Measurements from ENCODE around the gene ROMO1.
A peak's percentile ranks its signal among the peaks of the same experiment; 100 is the strongest.
"Not testable (repeated sequence)": the region's sequence is repeated elsewhere in the genome, so short reads cannot be mapped to it uniquely, and the experiment has no call there.

The ROMO1 gene

DNA sequence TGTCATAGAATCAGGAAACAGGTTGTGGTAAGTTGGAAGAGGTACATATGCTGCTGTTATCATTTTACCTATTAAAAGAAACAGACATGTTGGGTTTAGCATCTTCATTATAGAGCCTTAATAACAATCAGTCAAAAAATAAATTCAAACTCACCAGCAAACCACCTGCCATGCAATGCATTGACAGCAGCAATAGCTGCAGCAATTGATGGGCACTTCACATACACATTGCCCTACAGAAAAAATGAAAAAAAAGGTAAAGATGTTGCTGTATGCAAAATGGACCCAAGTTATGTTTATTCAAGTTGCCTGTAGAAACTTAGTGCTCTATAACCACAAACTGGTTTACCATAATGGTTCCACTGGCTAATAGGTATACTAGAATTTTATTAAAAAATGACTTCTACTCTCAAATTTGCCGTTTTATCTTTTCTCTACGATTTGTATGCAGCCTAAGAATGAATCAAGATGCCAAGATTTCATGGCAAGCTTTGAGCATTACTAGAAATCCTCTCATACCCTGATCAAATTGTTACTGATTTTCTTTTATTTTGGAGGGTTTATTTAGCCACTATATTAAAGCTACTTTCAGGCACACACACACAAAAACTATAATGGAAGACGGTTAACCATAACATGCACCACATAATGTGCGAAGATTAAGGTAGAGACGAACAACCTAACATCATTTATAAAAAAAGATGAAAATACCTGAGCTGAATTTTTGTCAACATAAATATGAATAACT is 5.5 kb downstream of the ROMO1 start:
- no peak overlapping the region for H3K4me3 ChIP-seq (ENCODE audit: low read length)
- H3K4me1 ChIP-seq (ENCODE audit: control insufficient read depth, insufficient read depth, low read length) = peaks cover 40% of the 10 kb centered on the region
- H3K9ac ChIP-seq (ENCODE audit: low read length) = no peak overlapping the region
- DNase-seq (ENCODE audit: low read depth) = no peak
- no peaks in the 10 kb centered on the region for H3K9me3 ChIP-seq (ENCODE audit: control insufficient read depth, low read length)
- H3K27me3 ChIP-seq (replicated peaks; ENCODE audit: control insufficient read depth, insufficient read depth, low read length) = no peaks in the 10 kb centered on the region
- peaks cover 86% of the 10 kb centered on the region for H3K36me3 ChIP-seq (ENCODE audit: control insufficient read depth, insufficient read depth, low read length, severe bottlenecking)

DNA sequence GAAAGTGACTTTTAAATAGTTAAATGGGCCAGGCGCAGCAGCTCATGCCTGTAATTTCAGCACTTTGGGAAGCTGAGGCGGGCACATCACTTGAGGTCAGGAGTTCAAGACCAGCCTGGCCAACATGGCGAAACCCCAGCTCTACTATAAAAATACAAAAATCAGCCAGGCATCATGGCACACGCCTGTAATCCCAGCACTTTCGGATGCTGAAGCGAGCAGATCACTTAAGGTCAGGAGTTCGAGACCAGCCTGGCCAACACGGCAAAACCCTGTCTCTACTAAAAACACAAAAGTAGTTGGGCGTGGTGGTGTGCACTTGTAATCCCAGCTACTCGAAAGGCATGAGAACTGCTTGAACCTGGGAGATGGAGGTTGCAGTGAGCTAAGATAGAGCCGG is 6.7 kb downstream of the ROMO1 start:
- H3K9ac ChIP-seq (ENCODE audit: low read length); H3K27me3 ChIP-seq (replicated peaks; ENCODE audit: control insufficient read depth, insufficient read depth, low read length); H3K4me3 ChIP-seq (ENCODE audit: low read length); DNase-seq (ENCODE audit: low read depth); H3K9me3 ChIP-seq (ENCODE audit: control insufficient read depth, low read length): not testable (repeated sequence)
- Histone ChIP-seq H3K4me1 (ENCODE audit: control insufficient read depth, insufficient read depth, low read length) (peaks cover 42% of the 10 kb centered on the region), H3K36me3 (ENCODE audit: control insufficient read depth, insufficient read depth, low read length, severe bottlenecking) (peaks cover 98% of the 10 kb centered on the region)

DNA sequence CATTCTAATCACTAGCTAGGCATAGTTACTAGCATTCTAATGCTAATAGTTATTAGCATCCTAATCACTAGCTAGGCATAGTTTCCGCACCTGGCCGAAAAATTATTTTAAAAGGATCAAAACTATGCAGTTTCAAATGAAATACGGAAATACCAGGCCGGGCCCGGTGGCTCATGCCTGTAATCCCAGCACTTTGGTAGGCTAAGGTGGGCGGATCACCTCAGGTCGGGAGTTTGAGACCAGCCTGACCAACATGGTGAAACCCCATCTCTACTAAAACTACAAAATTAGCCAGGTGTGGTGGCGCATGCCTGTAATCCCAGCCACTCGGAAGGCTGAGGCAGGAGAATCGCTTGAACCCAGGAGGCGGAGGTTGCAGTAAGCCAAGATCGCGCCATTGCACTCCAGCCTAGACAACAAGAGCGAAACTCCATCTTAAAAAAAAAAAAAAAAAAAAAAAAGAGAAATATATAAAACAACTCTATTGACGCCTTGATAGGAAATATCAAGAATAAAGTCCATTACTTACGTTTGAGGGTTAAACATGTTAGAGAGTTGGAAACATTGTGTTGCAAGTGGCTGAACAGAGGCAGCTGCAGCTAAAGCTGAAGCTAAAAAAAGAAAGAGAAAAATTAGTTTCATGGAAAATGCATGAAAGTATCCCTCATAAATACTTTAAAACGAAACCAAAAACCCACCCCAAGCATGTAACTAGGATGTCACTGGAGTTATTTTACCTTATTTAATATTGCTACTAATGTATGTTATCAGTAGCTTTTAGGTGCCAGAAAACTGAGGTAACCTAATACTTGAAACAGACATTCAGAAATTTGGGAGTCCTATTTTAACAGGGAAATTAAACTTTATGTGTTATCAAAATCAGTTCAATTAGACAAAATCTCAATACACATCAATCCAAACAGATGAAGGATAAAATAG is 7.7 kb downstream of the ROMO1 start:
- H3K9ac ChIP-seq (ENCODE audit: low read length); H3K27me3 ChIP-seq (replicated peaks; ENCODE audit: control insufficient read depth, insufficient read depth, low read length); DNase-seq (ENCODE audit: low read depth); H3K9me3 ChIP-seq (ENCODE audit: control insufficient read depth, low read length); H3K4me3 ChIP-seq (ENCODE audit: low read length): not testable (repeated sequence)
- Histone ChIP-seq H3K4me1 (ENCODE audit: control insufficient read depth, insufficient read depth, low read length) (peaks cover 45% of the 10 kb centered on the region), H3K36me3 (ENCODE audit: control insufficient read depth, insufficient read depth, low read length, severe bottlenecking) (peaks cover 100% of the 10 kb centered on the region)

DNA sequence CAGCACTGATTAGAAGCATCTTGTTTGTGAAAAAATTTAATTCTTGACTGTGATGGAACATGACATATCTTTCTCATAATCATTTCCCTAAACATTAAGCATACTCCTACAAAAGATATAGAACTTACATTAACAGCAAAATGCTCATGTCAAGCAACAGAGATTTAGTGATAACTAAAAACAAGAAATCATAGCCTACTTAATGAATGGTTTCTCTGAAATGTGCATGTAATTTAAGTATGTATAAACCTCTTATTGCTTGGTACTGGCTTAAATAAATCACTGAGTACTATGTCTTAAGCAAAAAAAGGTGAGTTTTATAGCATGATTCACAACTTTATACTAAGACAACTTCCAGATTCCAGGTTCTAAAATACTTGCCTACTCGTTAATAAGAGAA is 9.3 kb downstream of the ROMO1 start:
- DNase-seq (ENCODE audit: low read depth) = no peak
- Histone ChIP-seq H3K4me1 (ENCODE audit: control insufficient read depth, insufficient read depth, low read length) (peaks cover 39% of the 10 kb centered on the region), H3K9ac (ENCODE audit: low read length) (peak overlapping the region; percentile 23), H3K27me3 (replicated peaks; ENCODE audit: control insufficient read depth, insufficient read depth, low read length) (no peaks in the 10 kb centered on the region), H3K4me3 (ENCODE audit: low read length) (no peak overlapping the region), H3K36me3 (ENCODE audit: control insufficient read depth, insufficient read depth, low read length, severe bottlenecking) (peaks cover 99% of the 10 kb centered on the region), H3K9me3 (ENCODE audit: control insufficient read depth, low read length) (no peaks in the 10 kb centered on the region)

DNA sequence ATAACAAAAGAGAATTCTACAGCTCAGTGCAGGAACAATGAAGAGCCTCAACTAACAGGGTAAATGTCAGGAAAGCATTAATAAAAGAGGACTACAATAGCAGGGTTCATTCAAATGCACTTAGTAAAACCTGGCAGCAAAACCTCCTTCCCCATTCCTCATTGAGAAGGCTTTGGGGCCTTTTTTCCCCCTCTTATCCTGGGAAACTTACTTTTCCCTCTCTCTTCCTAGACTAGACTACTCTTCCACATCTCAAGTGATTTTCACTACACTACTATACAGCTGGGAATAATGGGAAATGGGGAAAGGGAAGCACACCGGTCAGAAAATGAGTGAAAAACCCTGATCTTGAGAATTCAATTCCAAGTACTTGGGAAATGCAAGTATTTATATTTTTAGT is 10.1 kb downstream of the ROMO1 start:
- H3K36me3 ChIP-seq (ENCODE audit: control insufficient read depth, insufficient read depth, low read length, severe bottlenecking) = peaks cover 99% of the 10 kb centered on the region
- H3K27me3 ChIP-seq (replicated peaks; ENCODE audit: control insufficient read depth, insufficient read depth, low read length) = no peaks in the 10 kb centered on the region

DNA sequence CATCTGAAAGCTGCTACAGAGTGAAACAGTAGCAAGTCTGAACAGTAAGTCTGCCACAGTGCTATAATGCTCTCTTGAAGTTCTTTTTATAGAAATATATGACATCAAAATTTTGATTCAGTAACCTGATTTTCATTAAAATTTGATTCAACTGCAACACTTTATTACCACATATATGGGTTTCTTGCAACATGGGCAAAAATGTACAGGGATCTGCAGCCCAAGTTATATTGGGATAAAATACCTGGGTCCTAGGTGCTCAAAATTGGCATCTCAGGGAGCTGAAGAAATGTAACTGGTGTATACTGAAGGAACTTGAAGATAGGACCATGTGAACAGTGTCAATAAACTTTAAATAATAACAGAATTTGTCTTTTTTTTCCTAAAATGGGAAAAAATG is 10.8 kb downstream of the ROMO1 start:
- no peaks in the 10 kb centered on the region for H3K9me3 ChIP-seq (ENCODE audit: control insufficient read depth, low read length)
- H3K4me1 ChIP-seq (ENCODE audit: control insufficient read depth, insufficient read depth, low read length) = peaks cover 39% of the 10 kb centered on the region
- no peak for DNase-seq (ENCODE audit: low read depth)
- H3K27me3 ChIP-seq (replicated peaks; ENCODE audit: control insufficient read depth, insufficient read depth, low read length) = no peaks in the 10 kb centered on the region
- peaks cover 99% of the 10 kb centered on the region for H3K36me3 ChIP-seq (ENCODE audit: control insufficient read depth, insufficient read depth, low read length, severe bottlenecking)
- no peak overlapping the region for H3K4me3 ChIP-seq (ENCODE audit: low read length)
- peak overlapping the region; percentile 36 for H3K9ac ChIP-seq (ENCODE audit: low read length)

More for the DNA sequence above, 10.1 kb downstream of the ROMO1 start:
- H3K4me1 ChIP-seq (ENCODE audit: control insufficient read depth, insufficient read depth, low read length) = peaks cover 39% of the 10 kb centered on the region
- no peak overlapping the region for H3K4me3 ChIP-seq (ENCODE audit: low read length)
- H3K9ac ChIP-seq (ENCODE audit: low read length) = peak overlapping the region; percentile 36
- H3K9me3 ChIP-seq (ENCODE audit: control insufficient read depth, low read length) = no peaks in the 10 kb centered on the region
- DNase-seq (ENCODE audit: low read depth) = no peak

DNA sequence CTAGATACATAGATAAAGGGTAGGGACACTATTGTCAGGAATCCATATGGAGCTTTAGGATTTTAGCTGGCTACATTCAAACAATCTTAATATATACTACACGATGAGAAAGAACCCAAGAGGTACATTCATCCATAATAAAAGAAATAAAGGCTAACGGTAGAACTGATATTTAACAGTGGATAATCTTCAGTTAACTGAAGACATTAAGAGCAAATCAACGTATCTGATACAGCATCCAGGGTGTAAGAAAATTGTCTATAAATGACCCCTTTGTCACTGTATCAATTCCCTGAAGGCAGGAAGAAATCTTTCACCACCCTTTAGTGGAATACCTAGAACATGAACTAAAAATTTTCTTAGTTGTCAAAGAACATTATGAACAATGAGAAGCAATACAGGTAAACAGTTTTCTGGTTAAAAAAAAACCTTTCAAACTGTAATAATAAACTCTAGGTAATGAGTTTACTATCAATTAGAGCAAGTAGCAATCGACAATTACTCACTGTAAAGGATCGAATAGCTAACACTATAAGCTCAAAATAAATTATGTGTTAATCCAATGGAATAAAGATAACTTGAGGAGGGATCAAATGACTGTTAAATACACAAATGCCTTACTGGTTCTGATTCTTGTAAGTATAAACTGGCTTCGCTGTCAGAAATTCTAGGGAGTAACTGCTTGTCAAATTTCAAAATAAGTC is 11.8 kb downstream of the ROMO1 start:
- no peak overlapping the region for H3K4me3 ChIP-seq (ENCODE audit: low read length)
- peaks cover 39% of the 10 kb centered on the region for H3K4me1 ChIP-seq (ENCODE audit: control insufficient read depth, insufficient read depth, low read length)
- no peak for DNase-seq (ENCODE audit: low read depth)
- H3K9ac ChIP-seq (ENCODE audit: low read length) = peak overlapping the region; percentile 36
- H3K36me3 ChIP-seq (ENCODE audit: control insufficient read depth, insufficient read depth, low read length, severe bottlenecking) = peaks cover 99% of the 10 kb centered on the region
- H3K9me3 ChIP-seq (ENCODE audit: control insufficient read depth, low read length) = no peaks in the 10 kb centered on the region
- no peaks in the 10 kb centered on the region for H3K27me3 ChIP-seq (replicated peaks; ENCODE audit: control insufficient read depth, insufficient read depth, low read length)

DNA sequence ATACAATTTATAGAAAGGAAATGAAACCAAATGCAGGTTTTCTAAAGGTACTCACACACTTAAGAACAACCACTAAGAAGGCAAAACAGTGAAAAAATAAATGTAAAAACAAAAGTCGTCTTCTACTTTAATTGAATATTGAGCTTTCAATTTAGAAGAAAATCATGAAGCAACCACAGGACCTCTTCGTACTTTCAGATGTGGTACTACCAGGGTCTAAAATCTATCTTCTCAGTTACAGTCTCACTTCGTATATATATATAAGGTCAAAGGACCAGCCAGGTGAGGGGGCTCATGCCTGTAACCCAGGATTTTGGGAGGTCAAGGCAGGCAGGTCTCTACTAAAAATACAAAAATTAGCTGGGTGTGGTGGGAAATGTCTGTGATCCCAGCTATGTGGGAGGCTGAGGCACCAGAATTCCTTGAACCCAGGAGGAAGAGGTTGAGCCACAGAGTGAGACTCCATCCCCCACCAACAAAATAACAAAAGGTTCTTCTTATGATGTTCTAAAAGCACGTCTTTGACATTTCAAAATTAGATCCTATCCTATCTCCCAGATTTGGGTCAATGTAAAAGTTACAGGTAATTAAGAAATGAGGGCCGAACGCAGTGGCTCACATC is 12.5 kb downstream of the ROMO1 start:
- peaks cover 99% of the 10 kb centered on the region for H3K36me3 ChIP-seq (ENCODE audit: control insufficient read depth, insufficient read depth, low read length, severe bottlenecking)
- H3K9ac ChIP-seq (ENCODE audit: low read length) = peak overlapping the region; percentile 36
- H3K9me3 ChIP-seq (ENCODE audit: control insufficient read depth, low read length) = no peaks in the 10 kb centered on the region
- H3K27me3 ChIP-seq (replicated peaks; ENCODE audit: control insufficient read depth, insufficient read depth, low read length) = no peaks in the 10 kb centered on the region
- H3K4me3 ChIP-seq (ENCODE audit: low read length) = no peak overlapping the region
- H3K4me1 ChIP-seq (ENCODE audit: control insufficient read depth, insufficient read depth, low read length) = peaks cover 39% of the 10 kb centered on the region
- DNase-seq (ENCODE audit: low read depth) = no peak

DNA sequence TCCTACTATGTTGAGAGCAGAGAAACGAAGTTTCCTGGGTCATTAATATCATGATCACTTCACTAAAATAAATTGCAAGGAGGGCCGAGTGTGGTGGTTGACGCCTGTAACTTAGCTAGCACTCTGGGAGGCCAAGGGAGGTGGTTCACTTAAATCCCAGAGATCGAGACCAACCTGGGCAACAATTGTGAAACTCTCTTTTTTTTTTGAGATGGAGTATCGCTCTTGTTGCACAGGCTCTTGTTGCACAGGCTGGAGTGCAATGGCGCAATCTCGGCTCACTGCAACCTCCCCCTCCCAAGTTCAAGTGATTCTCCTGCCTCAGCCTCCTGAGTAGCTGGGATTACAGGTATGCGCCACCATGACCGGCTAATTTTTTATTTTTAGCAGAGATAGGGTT is 13.9 kb downstream of the ROMO1 start:
- not testable (repeated sequence) for H3K9ac ChIP-seq (ENCODE audit: low read length); DNase-seq (ENCODE audit: low read depth); H3K9me3 ChIP-seq (ENCODE audit: control insufficient read depth, low read length); H3K4me3 ChIP-seq (ENCODE audit: low read length); H3K27me3 ChIP-seq (replicated peaks; ENCODE audit: control insufficient read depth, insufficient read depth, low read length)
- peaks cover 44% of the 10 kb centered on the region for H3K4me1 ChIP-seq (ENCODE audit: control insufficient read depth, insufficient read depth, low read length)
- H3K36me3 ChIP-seq (ENCODE audit: control insufficient read depth, insufficient read depth, low read length, severe bottlenecking) = peaks cover 98% of the 10 kb centered on the region

DNA sequence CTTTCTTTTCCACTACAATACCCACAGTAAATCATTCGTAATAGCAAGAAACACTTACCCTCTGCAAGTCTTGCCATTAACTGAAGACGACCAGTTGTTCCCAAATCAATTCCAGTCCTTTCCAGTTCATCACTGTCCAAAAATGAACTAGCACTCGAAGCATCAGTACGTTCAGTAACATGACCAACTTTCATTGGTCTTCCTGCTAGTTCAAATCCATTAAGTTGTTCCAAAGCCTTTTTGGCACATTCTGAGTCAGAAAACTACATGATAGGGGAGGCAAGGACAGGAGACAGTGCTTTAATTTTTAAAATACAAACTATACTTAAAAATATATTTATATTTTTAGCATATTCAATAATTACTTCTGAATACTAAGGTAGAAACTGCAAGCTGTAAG is 14.9 kb downstream of the ROMO1 start:
- no peak overlapping the region for H3K4me3 ChIP-seq (ENCODE audit: low read length)
- H3K9me3 ChIP-seq (ENCODE audit: control insufficient read depth, low read length) = no peaks in the 10 kb centered on the region
- H3K27me3 ChIP-seq (replicated peaks; ENCODE audit: control insufficient read depth, insufficient read depth, low read length) = no peaks in the 10 kb centered on the region
- H3K9ac ChIP-seq (ENCODE audit: low read length) = no peak overlapping the region
- DNase-seq (ENCODE audit: low read depth) = no peak
- H3K4me1 ChIP-seq (ENCODE audit: control insufficient read depth, insufficient read depth, low read length) = peaks cover 43% of the 10 kb centered on the region
- H3K36me3 ChIP-seq (ENCODE audit: control insufficient read depth, insufficient read depth, low read length, severe bottlenecking) = peaks cover 98% of the 10 kb centered on the region

DNA sequence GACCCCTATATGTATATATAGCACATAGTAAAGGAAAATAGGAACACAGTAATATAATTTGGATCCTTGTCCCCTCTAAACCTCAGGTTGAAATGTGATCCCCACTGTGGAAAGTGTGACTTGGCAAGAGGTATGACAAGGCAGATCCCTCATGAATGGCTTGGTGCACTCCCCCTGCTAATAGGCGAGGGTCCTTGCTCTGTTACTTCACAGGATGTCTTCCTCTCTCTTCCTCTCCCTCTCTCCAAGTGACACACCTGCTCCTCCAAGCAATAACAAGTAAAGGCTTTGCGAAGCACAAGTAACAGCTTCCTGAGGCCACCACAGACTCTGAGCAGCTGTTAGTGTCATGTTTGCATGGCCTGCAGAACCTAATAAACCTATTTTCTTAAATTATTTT is 16.4 kb downstream of the ROMO1 start:
- DNase-seq (ENCODE audit: low read depth) = no peak
- H3K9ac ChIP-seq (ENCODE audit: low read length) = no peak overlapping the region
- H3K9me3 ChIP-seq (ENCODE audit: control insufficient read depth, low read length) = no peaks in the 10 kb centered on the region
- peaks cover 98% of the 10 kb centered on the region for H3K36me3 ChIP-seq (ENCODE audit: control insufficient read depth, insufficient read depth, low read length, severe bottlenecking)
- H3K27me3 ChIP-seq (replicated peaks; ENCODE audit: control insufficient read depth, insufficient read depth, low read length) = no peaks in the 10 kb centered on the region
- H3K4me3 ChIP-seq (ENCODE audit: low read length) = no peak overlapping the region
- peaks cover 38% of the 10 kb centered on the region for H3K4me1 ChIP-seq (ENCODE audit: control insufficient read depth, insufficient read depth, low read length)
